GM12878 (cell line): ENCODE measurements around the gene GALR1. TPM values are rescaled to one million over a fixed set of nuclear protein-coding genes. Genes with fewer than 3 reads are reported as not detected.

Experiments
- ATAC-seq: fragments of 200-7000 bp; cut with Tn5 transposase; 3 replicates; pipeline ENCODE4 v1.9.1; 2020; ENCODE audit warnings: mild to moderate bottlenecking, moderate library complexity
- BruUV-seq: library from RNA; stranded (reverse); fragments of 400-500 nt; replicated peaks from 2 replicates; lab custom pipeline; 2021; lab: Mats Ljungman, UMichigan
- CTCF ChIA-PET: fragments of 300-600 bp; sonication (Branson Sonifier 250); formaldehyde crosslinking; extraction: SDS; loops from one replicate; lab custom pipeline; 2021; ENCODE audit warnings: inconsistent platforms; lab: Yijun Ruan, JAX
- POLR2A ChIA-PET: fragments of 350-600 bp; formaldehyde crosslinking; extraction: SDS; loops from one replicate; lab custom pipeline; 2021; ENCODE audit warnings: inconsistent platforms; lab: Charles Lee
- RAD21 ChIA-PET: fragments of 300-600 bp; sonication (Branson Sonifier 250); formaldehyde crosslinking; loops from one replicate; lab custom pipeline; 2023; ENCODE audit warnings: antibody characterized with exemption; ENCODE audit not compliant: unreplicated experiment; lab: Charles Lee
- SMC1A ChIA-PET: fragments of 300-600 bp; sonication (Branson Sonifier 250); formaldehyde crosslinking; loops from one replicate; lab custom pipeline; 2023; ENCODE audit not compliant: unreplicated experiment, uncharacterized antibody; lab: Charles Lee
- DNase-seq: peaks from one replicate; pipeline ENCODE4 v3.0.0-alpha.2; 2011; ENCODE audit warnings: low read depth, low spot score
- FAIRE-seq: peaks from 3 replicates; lab custom pipeline; 2011; peaks lifted over from hg19 to GRCh38; lab: Jason Lieb, UNC
- H2AFZ ChIP-seq: 2 replicates; pipeline ENCODE4 v1.6.0; 2011; ENCODE audit warnings: low read depth, low read length, control low read depth; ENCODE audit not compliant: control insufficient read depth
- H3K27ac ChIP-seq: 2 replicates; pipeline ENCODE4 v1.5.1; 2011; ENCODE audit warnings: control low read depth; ENCODE audit not compliant: control insufficient read depth, insufficient read depth
- H3K27me3 ChIP-seq, 2 experiments: replicated peaks in 1 of 2; 2 replicates each; pipeline versions ENCODE4 v1.6.0 to v1.6.1; 2011; ENCODE audit warnings: low read length in 1 of 2; ENCODE audit not compliant: control insufficient read depth in 2 of 2, insufficient read depth in 2 of 2
- H3K36me3 ChIP-seq, 2 experiments: 2 replicates each; pipeline ENCODE4 v1.5.1; 2011; ENCODE audit warnings: low read length in 1 of 2; ENCODE audit not compliant: control insufficient read depth in 2 of 2, insufficient read depth in 2 of 2
- H3K4me1 ChIP-seq: 2 replicates; pipeline ENCODE4 v1.6.1; 2011; ENCODE audit warnings: mild to moderate bottlenecking, low read length, moderate library complexity, mixed read lengths; ENCODE audit not compliant: control insufficient read depth, insufficient read depth
- H3K4me2 ChIP-seq: 2 replicates; pipeline ENCODE4 v1.6.0; 2011; ENCODE audit warnings: control low read depth; ENCODE audit not compliant: control insufficient read depth, insufficient read depth
- H3K4me3 ChIP-seq: fragments of 200-600 bp; sonication (generic); 2 replicates; pipeline ENCODE4 v1.5.1; 2016
- H3K79me2 ChIP-seq: 2 replicates; pipeline ENCODE4 v1.6.0; 2011; ENCODE audit warnings: low read length; ENCODE audit not compliant: control insufficient read depth, insufficient read depth
- H3K9ac ChIP-seq: 2 replicates; pipeline ENCODE4 v1.8.0; 2011; ENCODE audit warnings: low read length, control low read depth, mixed read lengths; ENCODE audit not compliant: control insufficient read depth, insufficient read depth
- H3K9me3 ChIP-seq: replicated peaks from 3 replicates; pipeline ENCODE4 v1.5.1; 2011; ENCODE audit warnings: mild to moderate bottlenecking, low read length; ENCODE audit not compliant: control insufficient read depth, insufficient read depth
- H4K20me1 ChIP-seq: 2 replicates; pipeline ENCODE4 v1.6.0; 2011; ENCODE audit not compliant: control insufficient read depth, insufficient read depth
- DPF2 ChIP-seq: fragments of 450-650 bp; IDR thresholded peaks from 2 replicates; pipeline ENCODE4 v1.6.1; 2017; ENCODE audit warnings: mild to moderate bottlenecking
- EED ChIP-seq: sonication (generic); IDR thresholded peaks from 2 replicates; pipeline ENCODE4 v1.6.1; 2016; ENCODE audit warnings: antibody characterized with exemption, low read depth
- EZH2 ChIP-seq: IDR thresholded peaks from 2 replicates; pipeline ENCODE4 v1.6.1; 2012; ENCODE audit warnings: low read depth, mild to moderate bottlenecking, control low read depth, inconsistent platforms, low read length, borderline replicate concordance; ENCODE audit not compliant: control insufficient read depth
- HDGF ChIP-seq: fragments of 450-650 bp; IDR thresholded peaks from 2 replicates; pipeline ENCODE4 v1.6.1; 2016; ENCODE audit warnings: antibody characterized with exemption
- LARP7 ChIP-seq: fragments of 450-650 bp; IDR thresholded peaks from 2 replicates; pipeline ENCODE4 v1.6.1; 2017; ENCODE audit warnings: mild to moderate bottlenecking
- MXI1 ChIP-seq: fragments of 150-350 bp; IDR thresholded peaks from 2 replicates; pipeline ENCODE4 v1.6.1; 2011; ENCODE audit warnings: low read depth, mild to moderate bottlenecking, inconsistent platforms, low read length, improper control_type of control experiment
- MYC ChIP-seq: IDR thresholded peaks from 2 replicates; pipeline ENCODE4 v1.6.1; 2011; ENCODE audit warnings: mild to moderate bottlenecking, low read length, moderate library complexity, inconsistent platforms; ENCODE audit not compliant: insufficient read depth, insufficient replicate concordance, insufficient read length, severe bottlenecking
- PAX8 ChIP-seq: fragments of 450-650 bp; IDR thresholded peaks from 2 replicates; pipeline ENCODE4 v1.6.1; 2017; ENCODE audit warnings: mild to moderate bottlenecking, moderate library complexity
- RBBP5 ChIP-seq: fragments of 200-600 bp; sonication (generic); conservative IDR thresholded peaks from 2 replicates; pipeline ENCODE4 v1.6.1; 2016
- SIN3A ChIP-seq: IDR thresholded peaks from 2 replicates; pipeline ENCODE4 v1.6.1; 2012; ENCODE audit warnings: low read depth, low read length, improper control_type of control experiment
- SUZ12 ChIP-seq: fragments of 200-600 bp; sonication (generic); IDR thresholded peaks from one replicate; pipeline ENCODE4 v1.6.1; 2018; ENCODE audit warnings: antibody characterized with exemption, mild to moderate bottlenecking; ENCODE audit not compliant: unreplicated experiment
- ZBED1 ChIP-seq: IDR thresholded peaks from 2 replicates; pipeline ENCODE4 v1.6.1; 2016; ENCODE audit warnings: borderline replicate concordance
- ZNF384 ChIP-seq: IDR thresholded peaks from 2 replicates; pipeline ENCODE4 v1.6.1; 2012; ENCODE audit warnings: low read depth, mild to moderate bottlenecking, low read length, improper control_type of control experiment, borderline replicate concordance
- ZNF622 ChIP-seq: fragments of 450-650 bp; IDR thresholded peaks from 2 replicates; pipeline ENCODE4 v1.6.1; 2017; ENCODE audit warnings: mild to moderate bottlenecking, inconsistent platforms
- WGBS: methylation state at CpG from one replicate; pipeline ENCODE4 v1.1.6; 2016; ENCODE audit warnings: low lambda C conversion rate; ENCODE audit not compliant: insufficient replicate concordance, insufficient coverage; ENCODE audit errors: missing lambda C conversion rate; 5-methylcytosine and 5-hydroxymethylcytosine counted together
- in situ Hi-C: fragments of 300-500 bp; cut with MboI; formaldehyde crosslinking; loops from 9 replicates; pipeline ENCODE4 v1.14.3; 2018; ENCODE audit warnings: mixed read lengths
- intact Hi-C: fragments of 100-400 bp; cut with micrococcal nuclease; formaldehyde crosslinking; loops from one replicate; pipeline ENCODE4 v1.14.2; 2022; ENCODE audit not compliant: unreplicated experiment
- polyA plus RNA-seq, 11 experiments: library from polyadenylated mRNA; depleted of rRNA in 4 of 11; unstranded in 6 of 11; stranded (reverse) in 5 of 11; fragments of >200 nt; fragmentation: Nextera tagmentation in 4 of 11; fragmentation: Illumina TruSeq in 1 of 11; extraction: Ambion mirVana in 4 of 11; extraction: Trizol in 1 of 11; gene quantifications; 1 replicate in 1 of 11; 2 replicates in 10 of 11; pipeline versions ENCODE4 v1.2.1 to v1.2.3, GENCODE V29; 2011 to 2016; ENCODE audit warnings: inconsistent platforms in 2 of 11, missing spikeins in 2 of 11, low read depth in 1 of 11
- total RNA-seq, 4 experiments: library from RNA; depleted of rRNA in 3 of 4; stranded (reverse); fragments of >200 nt in 3 of 4; fragmentation: Illumina TruSeq in 1 of 4; extraction: Trizol in 1 of 4; gene quantifications; 2 replicates each; pipeline versions ENCODE4 v1.2.1 to v1.2.3, GENCODE V29; 2013 to 2021
- TF ChIP-seq, protein P1 (sequence below): fragments of 150-350 bp; IDR thresholded peaks from 2 replicates; pipeline ENCODE4 v1.6.1; 2016; ENCODE audit warnings: low read depth, low read length
- TF ChIP-seq, protein P2 (sequence below): fragments of 450-650 bp; IDR thresholded peaks from 2 replicates; pipeline ENCODE4 v1.6.1; 2017; ENCODE audit warnings: low read depth, mild to moderate bottlenecking, moderate library complexity
- TF ChIP-seq, protein P3 (sequence below), 3 experiments: IDR thresholded peaks in 2 of 3; conservative IDR thresholded peaks in 1 of 3; 2 replicates each; pipeline ENCODE4 v1.5.1; 2011; ENCODE audit warnings: low read depth in 3 of 3, low read length in 3 of 3, mild to moderate bottlenecking in 3 of 3, control low read depth in 2 of 3, moderate library complexity in 2 of 3, inconsistent platforms in 1 of 3, mixed read lengths in 1 of 3; ENCODE audit not compliant: control insufficient read depth in 2 of 3, insufficient read depth in 1 of 3; ENCODE audit errors: extremely low read depth in 1 of 3

GALR1 gene
- total and polyA plus RNA-seq, 10 of the 15 experiments (the other 5 are each of a cell fraction or from before 2014, with no cell fraction given), result not detected

DNA sequence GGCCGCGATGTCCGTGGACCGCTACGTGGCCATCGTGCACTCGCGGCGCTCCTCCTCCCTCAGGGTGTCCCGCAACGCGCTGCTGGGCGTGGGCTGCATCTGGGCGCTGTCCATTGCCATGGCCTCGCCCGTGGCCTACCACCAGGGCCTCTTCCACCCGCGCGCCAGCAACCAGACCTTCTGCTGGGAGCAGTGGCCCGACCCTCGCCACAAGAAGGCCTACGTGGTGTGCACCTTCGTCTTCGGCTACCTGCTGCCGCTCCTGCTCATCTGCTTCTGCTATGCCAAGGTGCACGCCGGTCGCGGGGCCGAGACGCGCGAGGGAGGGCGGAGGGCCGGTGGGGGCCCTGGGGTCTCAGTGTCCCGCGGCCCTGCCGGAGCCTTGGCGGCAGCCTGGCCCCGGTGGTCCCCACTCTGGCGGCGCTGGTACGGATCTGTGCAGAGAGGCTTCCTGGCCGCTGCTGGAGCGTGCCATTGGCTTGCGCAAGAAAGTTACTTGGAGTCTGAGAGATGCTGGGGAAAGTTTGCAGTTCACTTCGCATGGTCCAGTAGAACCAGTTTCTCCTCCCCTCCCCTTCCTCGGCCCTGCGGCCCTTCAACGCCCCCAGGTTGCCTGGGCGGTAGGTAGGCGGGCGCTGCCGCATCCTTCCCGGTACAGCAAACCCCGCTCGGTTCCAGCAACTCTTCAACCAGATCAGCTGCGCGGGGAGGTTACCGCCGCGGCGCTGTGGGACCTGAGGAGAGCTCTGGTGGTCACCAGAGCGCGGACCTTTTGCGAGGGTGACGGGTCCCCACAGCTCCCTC is 1.5 kb downstream of the GALR1 start (continued):
- TF ChIP-seq, protein P1, sequence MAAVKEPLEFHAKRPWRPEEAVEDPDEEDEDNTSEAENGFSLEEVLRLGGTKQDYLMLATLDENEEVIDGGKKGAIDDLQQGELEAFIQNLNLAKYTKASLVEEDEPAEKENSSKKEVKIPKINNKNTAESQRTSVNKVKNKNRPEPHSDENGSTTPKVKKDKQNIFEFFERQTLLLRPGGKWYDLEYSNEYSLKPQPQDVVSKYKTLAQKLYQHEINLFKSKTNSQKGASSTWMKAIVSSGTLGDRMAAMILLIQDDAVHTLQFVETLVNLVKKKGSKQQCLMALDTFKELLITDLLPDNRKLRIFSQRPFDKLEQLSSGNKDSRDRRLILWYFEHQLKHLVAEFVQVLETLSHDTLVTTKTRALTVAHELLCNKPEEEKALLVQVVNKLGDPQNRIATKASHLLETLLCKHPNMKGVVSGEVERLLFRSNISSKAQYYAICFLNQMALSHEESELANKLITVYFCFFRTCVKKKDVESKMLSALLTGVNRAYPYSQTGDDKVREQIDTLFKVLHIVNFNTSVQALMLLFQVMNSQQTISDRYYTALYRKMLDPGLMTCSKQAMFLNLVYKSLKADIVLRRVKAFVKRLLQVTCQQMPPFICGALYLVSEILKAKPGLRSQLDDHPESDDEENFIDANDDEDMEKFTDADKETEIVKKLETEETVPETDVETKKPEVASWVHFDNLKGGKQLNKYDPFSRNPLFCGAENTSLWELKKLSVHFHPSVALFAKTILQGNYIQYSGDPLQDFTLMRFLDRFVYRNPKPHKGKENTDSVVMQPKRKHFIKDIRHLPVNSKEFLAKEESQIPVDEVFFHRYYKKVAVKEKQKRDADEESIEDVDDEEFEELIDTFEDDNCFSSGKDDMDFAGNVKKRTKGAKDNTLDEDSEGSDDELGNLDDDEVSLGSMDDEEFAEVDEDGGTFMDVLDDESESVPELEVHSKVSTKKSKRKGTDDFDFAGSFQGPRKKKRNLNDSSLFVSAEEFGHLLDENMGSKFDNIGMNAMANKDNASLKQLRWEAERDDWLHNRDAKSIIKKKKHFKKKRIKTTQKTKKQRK, result no peak
- no peak for TF ChIP-seq RBBP5

DNA sequence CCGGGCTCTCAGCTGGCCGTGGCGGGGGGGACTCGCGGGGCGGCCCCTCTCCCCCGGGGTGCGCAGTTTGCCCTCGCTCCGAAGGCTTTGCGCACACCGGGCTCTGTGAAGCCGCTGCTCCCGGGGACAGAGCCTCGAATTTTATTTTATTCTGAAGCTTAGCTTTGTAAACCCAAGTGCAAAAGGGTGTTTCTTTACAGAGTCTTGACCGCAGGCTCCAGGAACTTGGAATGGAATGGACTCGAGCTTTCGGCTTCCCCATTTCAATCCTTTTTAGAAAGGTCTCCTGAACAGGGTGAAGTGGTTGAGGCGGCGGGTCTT is 2.0 kb downstream of the GALR1 start:
- Histone ChIP-seq H3K27ac (no peak overlapping the region), H3K27me3 (no peaks in the 10 kb centered on the region; a peak in 2 of 4 replicates), H4K20me1 (no peaks in the 10 kb centered on the region), H3K9me3 (peaks cover 3% of the 10 kb centered on the region; the same call in 2 of the 3 replicates), H3K4me3 (no peak overlapping the region), H3K79me2 (no peaks in the 10 kb centered on the region), H2AFZ (no peak overlapping the region), H3K9ac (no peak overlapping the region), H3K4me2 (no peak overlapping the region), H3K36me3 (no peaks in the 10 kb centered on the region), H3K4me1 (no peaks in the 10 kb centered on the region)
- in situ Hi-C loops, result no loop called here
- POLR2A ChIA-PET, result no interaction called here
- intact Hi-C loops, result no loop called here
- RAD21 ChIA-PET, result no interaction called here
- ATAC-seq, result no peak
- FAIRE-seq, result no peak
- CTCF ChIA-PET, result interaction anchor here (0.7 kb wide), 1 partner anchor 196 kb away, joined by 3 read pairs; no protein-coding TSS in a partner anchor
- DNase-seq, result no peak
- SMC1A ChIA-PET, result no interaction called here
- WGBS, result 33% methylated on average over 19 of the region's 20 CpGs
- no TSS peak for BruUV-seq
- TF ChIP-seq SIN3A, result no peak
- TF ChIP-seq PAX8, result no peak
- no peak for TF ChIP-seq MXI1
- TF ChIP-seq LARP7, result no peak
- no peak for TF ChIP-seq HDGF
- TF ChIP-seq EZH2, result no peak
- TF ChIP-seq, protein P2, sequence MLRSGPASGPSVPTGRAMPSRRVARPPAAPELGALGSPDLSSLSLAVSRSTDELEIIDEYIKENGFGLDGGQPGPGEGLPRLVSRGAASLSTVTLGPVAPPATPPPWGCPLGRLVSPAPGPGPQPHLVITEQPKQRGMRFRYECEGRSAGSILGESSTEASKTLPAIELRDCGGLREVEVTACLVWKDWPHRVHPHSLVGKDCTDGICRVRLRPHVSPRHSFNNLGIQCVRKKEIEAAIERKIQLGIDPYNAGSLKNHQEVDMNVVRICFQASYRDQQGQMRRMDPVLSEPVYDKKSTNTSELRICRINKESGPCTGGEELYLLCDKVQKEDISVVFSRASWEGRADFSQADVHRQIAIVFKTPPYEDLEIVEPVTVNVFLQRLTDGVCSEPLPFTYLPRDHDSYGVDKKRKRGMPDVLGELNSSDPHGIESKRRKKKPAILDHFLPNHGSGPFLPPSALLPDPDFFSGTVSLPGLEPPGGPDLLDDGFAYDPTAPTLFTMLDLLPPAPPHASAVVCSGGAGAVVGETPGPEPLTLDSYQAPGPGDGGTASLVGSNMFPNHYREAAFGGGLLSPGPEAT, result no peak
- TF ChIP-seq EED, result no peak
- TF ChIP-seq ZBED1, result no peak
- TF ChIP-seq ZNF384, result no peak
- no peak for TF ChIP-seq MYC
- TF ChIP-seq DPF2, result no peak
- TF ChIP-seq, protein P3, sequence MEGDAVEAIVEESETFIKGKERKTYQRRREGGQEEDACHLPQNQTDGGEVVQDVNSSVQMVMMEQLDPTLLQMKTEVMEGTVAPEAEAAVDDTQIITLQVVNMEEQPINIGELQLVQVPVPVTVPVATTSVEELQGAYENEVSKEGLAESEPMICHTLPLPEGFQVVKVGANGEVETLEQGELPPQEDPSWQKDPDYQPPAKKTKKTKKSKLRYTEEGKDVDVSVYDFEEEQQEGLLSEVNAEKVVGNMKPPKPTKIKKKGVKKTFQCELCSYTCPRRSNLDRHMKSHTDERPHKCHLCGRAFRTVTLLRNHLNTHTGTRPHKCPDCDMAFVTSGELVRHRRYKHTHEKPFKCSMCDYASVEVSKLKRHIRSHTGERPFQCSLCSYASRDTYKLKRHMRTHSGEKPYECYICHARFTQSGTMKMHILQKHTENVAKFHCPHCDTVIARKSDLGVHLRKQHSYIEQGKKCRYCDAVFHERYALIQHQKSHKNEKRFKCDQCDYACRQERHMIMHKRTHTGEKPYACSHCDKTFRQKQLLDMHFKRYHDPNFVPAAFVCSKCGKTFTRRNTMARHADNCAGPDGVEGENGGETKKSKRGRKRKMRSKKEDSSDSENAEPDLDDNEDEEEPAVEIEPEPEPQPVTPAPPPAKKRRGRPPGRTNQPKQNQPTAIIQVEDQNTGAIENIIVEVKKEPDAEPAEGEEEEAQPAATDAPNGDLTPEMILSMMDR (IDR thresholded peaks at IDR 0.05 in 2 of 3, conservative IDR thresholded peaks at IDR 0.05 in 1 of 3; ENCODE audit: control insufficient read depth in 2 of 3, extremely low read depth in 1 of 3, insufficient read depth in 1 of 3, low read depth in 3 of 3, low read length in 3 of 3), result no peak
- TF ChIP-seq ZNF622, result no peak
- no peak for TF ChIP-seq SUZ12
